IMR-90 (cell line): ENCODE results near the gene LPAR1. TPM values are rescaled to one million over a fixed set of nuclear protein-coding genes. Genes with fewer than 3 reads are reported as not detected.

Experiments
- ATAC-seq: fragments of 200-7000 bp; cut with Tn5 transposase; 2 replicates; pipeline ENCODE4 v1.9.1; 2020; ENCODE audit warnings: low read depth, mild to moderate bottlenecking, moderate library complexity
- BruUV-seq: library from RNA; stranded (reverse); fragments of 400-500 nt; replicated peaks from 2 replicates; lab custom pipeline; 2021; lab: Mats Ljungman, UMichigan
- CTCF ChIA-PET: fragments of 300-600 bp; formaldehyde crosslinking; extraction: SDS; loops from one replicate; lab custom pipeline; 2021; ENCODE audit warnings: antibody characterized with exemption; lab: Yijun Ruan, JAX
- POLR2A ChIA-PET: fragments of 300-600 bp; sonication (Branson Sonifier 250); formaldehyde crosslinking; loops from one replicate; lab custom pipeline; 2022; ENCODE audit warnings: antibody characterized with exemption; ENCODE audit not compliant: unreplicated experiment; lab: Charles Lee
- DNase-seq: peaks from one replicate; pipeline ENCODE4 v3.0.0; 2013
- H2AFZ ChIP-seq: replicated peaks from 2 replicates; pipeline ENCODE3; 2013; ENCODE audit warnings: low read length, mild to moderate bottlenecking; ENCODE audit not compliant: poor library complexity
- H2AK5ac ChIP-seq: 2 replicates; pipeline ENCODE4 v1.6.1; 2013; ENCODE audit warnings: low read depth, low read length, inconsistent platforms
- H2AK9ac ChIP-seq: replicated peaks from 2 replicates; pipeline ENCODE3; 2013; ENCODE audit warnings: mild to moderate bottlenecking, low read depth, low read length, moderate library complexity; ENCODE audit not compliant: poor library complexity
- H2BK120ac ChIP-seq: 2 replicates; pipeline ENCODE4 v1.6.1; 2013; ENCODE audit warnings: low read depth, low read length, inconsistent platforms
- H2BK15ac ChIP-seq: 3 replicates; pipeline ENCODE4 v1.6.1; 2013; ENCODE audit warnings: low read depth, low read length, inconsistent platforms
- H2BK20ac ChIP-seq: 2 replicates; pipeline ENCODE4 v1.6.1; 2013; ENCODE audit warnings: low read depth, mild to moderate bottlenecking, inconsistent platforms, low read length, moderate library complexity
- H2BK5ac ChIP-seq: 2 replicates; pipeline ENCODE4 v1.6.1; 2013; ENCODE audit warnings: mild to moderate bottlenecking, low read depth, low read length, inconsistent platforms; ENCODE audit not compliant: poor library complexity, severe bottlenecking
- H3K14ac ChIP-seq: replicated peaks from 2 replicates; pipeline ENCODE4 v1.6.1; 2013; ENCODE audit warnings: low read depth, low read length, inconsistent platforms
- H3K18ac ChIP-seq: 2 replicates; pipeline ENCODE4 v1.6.1; 2013; ENCODE audit warnings: low read depth, low read length, control low read depth
- H3K23ac ChIP-seq: 2 replicates; pipeline ENCODE4 v1.6.1; 2013; ENCODE audit warnings: low read depth, low read length, inconsistent platforms
- H3K27ac ChIP-seq: 2 replicates; pipeline ENCODE4 v1.5.1; 2013; ENCODE audit warnings: mild to moderate bottlenecking, control low read depth, low read length; ENCODE audit not compliant: insufficient read depth
- H3K27me3 ChIP-seq: 2 replicates; pipeline ENCODE4 v1.6.1; 2013; ENCODE audit warnings: low read length; ENCODE audit not compliant: control insufficient read depth, insufficient read depth
- H3K36me3 ChIP-seq: 2 replicates; pipeline ENCODE4 v1.6.1; 2013; ENCODE audit warnings: low read length, mixed read lengths; ENCODE audit not compliant: control insufficient read depth, insufficient read depth
- H3K4ac ChIP-seq: 2 replicates; pipeline ENCODE4 v1.6.1; 2013; ENCODE audit warnings: low read depth, low read length, inconsistent platforms
- H3K4me1 ChIP-seq: 2 replicates; pipeline ENCODE4 v1.6.1; 2013; ENCODE audit warnings: low read length, mixed read lengths; ENCODE audit not compliant: control insufficient read depth, insufficient read depth
- H3K4me2 ChIP-seq: 2 replicates; pipeline ENCODE4 v1.6.1; 2013; ENCODE audit warnings: low read depth, mild to moderate bottlenecking, control low read depth, low read length, moderate library complexity
- H3K4me3 ChIP-seq: 2 replicates; pipeline ENCODE4 v1.5.1; 2013; ENCODE audit warnings: low read depth, mild to moderate bottlenecking, control low read depth, low read length, moderate library complexity; ENCODE audit not compliant: insufficient read depth
- H3K56ac ChIP-seq: 2 replicates; pipeline ENCODE4 v1.6.1; 2013; ENCODE audit warnings: low read length, inconsistent platforms; ENCODE audit not compliant: insufficient read depth; ENCODE audit errors: extremely low read depth
- H3K79me1 ChIP-seq, 2 experiments: 2 replicates each; pipeline ENCODE4 v1.6.1; 2013; ENCODE audit warnings: low read length in 2 of 2, inconsistent platforms in 1 of 2, low read depth in 1 of 2
- H3K9ac ChIP-seq: 2 replicates; pipeline ENCODE4 v1.6.1; 2013; ENCODE audit warnings: low read depth, low read length, control low read depth
- H3K9me1 ChIP-seq: 2 replicates; pipeline ENCODE4 v1.6.1; 2013; ENCODE audit warnings: low read length, inconsistent platforms; ENCODE audit not compliant: insufficient read depth
- H3K9me3 ChIP-seq: 2 replicates; pipeline ENCODE4 v1.6.1; 2013; ENCODE audit warnings: low read length; ENCODE audit not compliant: control insufficient read depth, insufficient read depth
- H4K20me1 ChIP-seq: 2 replicates; pipeline ENCODE4 v1.6.1; 2013; ENCODE audit warnings: low read length, inconsistent platforms; ENCODE audit not compliant: insufficient read depth
- H4K5ac ChIP-seq: 2 replicates; pipeline ENCODE4 v1.6.1; 2013; ENCODE audit warnings: mild to moderate bottlenecking, low read depth, low read length, control low read depth
- H4K8ac ChIP-seq, 2 experiments: 2 replicates each; pipeline ENCODE4 v1.6.1; 2013; ENCODE audit warnings: low read depth in 2 of 2, low read length in 2 of 2, control low read depth in 1 of 2, inconsistent platforms in 1 of 2
- H4K91ac ChIP-seq: 2 replicates; pipeline ENCODE4 v1.6.1; 2013; ENCODE audit warnings: low read depth, low read length, inconsistent platforms; ENCODE audit not compliant: insufficient read depth
- CEBPB ChIP-seq: IDR thresholded peaks from 2 replicates; pipeline ENCODE4 v1.6.1; 2012; ENCODE audit warnings: low read depth, low read length, improper control_type of control experiment
- CHD1 ChIP-seq: IDR thresholded peaks from 2 replicates; pipeline ENCODE4 v1.6.1; 2012; ENCODE audit warnings: low read depth, low read length, improper control_type of control experiment
- FOS ChIP-seq: fragments of 150-350 bp; IDR thresholded peaks from 2 replicates; pipeline ENCODE4 v1.6.1; 2016; ENCODE audit warnings: low read depth, low read length
- MAFK ChIP-seq: IDR thresholded peaks from 2 replicates; pipeline ENCODE4 v1.6.1; 2012; ENCODE audit warnings: low read depth, low read length, improper control_type of control experiment
- MAZ ChIP-seq: IDR thresholded peaks from 2 replicates; pipeline ENCODE4 v1.6.1; 2012; ENCODE audit warnings: low read depth, mild to moderate bottlenecking, low read length, improper control_type of control experiment, moderate library complexity, borderline replicate concordance
- MXI1 ChIP-seq: IDR thresholded peaks from 2 replicates; pipeline ENCODE4 v1.6.1; 2012; ENCODE audit warnings: low read depth, mild to moderate bottlenecking, low read length, moderate library complexity, borderline replicate concordance
- NFE2L2 ChIP-seq: fragments of 150-350 bp; IDR thresholded peaks from 2 replicates; pipeline ENCODE4 v1.6.1; 2016; ENCODE audit warnings: low read depth, mild to moderate bottlenecking, low read length
- POLR2A ChIP-seq: IDR thresholded peaks from 2 replicates; pipeline ENCODE4 v1.6.1; 2012; ENCODE audit warnings: mild to moderate bottlenecking, low read depth, low read length
- RAD21 ChIP-seq: IDR thresholded peaks from 2 replicates; pipeline ENCODE4 v1.6.1; 2012; ENCODE audit warnings: low read length, improper control_type of control experiment
- RCOR1 ChIP-seq: IDR thresholded peaks from 2 replicates; pipeline ENCODE4 v1.6.1; 2012; ENCODE audit warnings: mild to moderate bottlenecking, low read length, improper control_type of control experiment; ENCODE audit not compliant: insufficient replicate concordance
- RFX5 ChIP-seq: IDR thresholded peaks from 2 replicates; pipeline ENCODE4 v1.8.0; 2012; ENCODE audit warnings: low read depth, mild to moderate bottlenecking, low read length, moderate library complexity
- SMC3 ChIP-seq: fragments of 150-350 bp; IDR thresholded peaks from 2 replicates; pipeline ENCODE4 v1.6.1; 2016; ENCODE audit warnings: low read depth, mild to moderate bottlenecking, antibody characterized with exemption, low read length, moderate library complexity
- WGBS, 2 experiments: methylation state at CpG; one replicate each; pipeline versions ENCODE4 v1.1.5 to v1.1.7; 2013; ENCODE audit warnings: missing lambda C conversion rate in 2 of 2; ENCODE audit not compliant: insufficient read length in 1 of 2; ENCODE audit errors: extremely low coverage in 2 of 2; 5-methylcytosine and 5-hydroxymethylcytosine counted together
- dilution Hi-C: fragments of 300-500 bp; cut with HindIII; formaldehyde crosslinking; loops from one replicate; pipeline ENCODE4 v1.14.3; 2018; ENCODE audit warnings: low sequenced_read_pairs; ENCODE audit not compliant: unreplicated experiment
- in situ Hi-C: fragments of 300-500 bp; cut with MboI; formaldehyde crosslinking; loops from 3 replicates; pipeline ENCODE4 v1.14.3; 2019; ENCODE audit warnings: low sequenced_read_pairs, inconsistent platforms, mixed read lengths
- intact Hi-C: fragments of 100-400 bp; cut with micrococcal nuclease; formaldehyde crosslinking; loops from 2 replicates; pipeline ENCODE4 v1.10.0; 2022
- polyA plus RNA-seq, 3 experiments: library from polyadenylated mRNA; depleted of rRNA; stranded (reverse); fragments of >200 nt; gene quantifications; 2 replicates each; pipeline ENCODE4 v1.2.3, GENCODE V29; 2012; ENCODE audit warnings: low replicate concordance in 1 of 3
- total RNA-seq: library from RNA; depleted of rRNA; stranded (reverse); fragments of >200 nt; gene quantifications from 2 replicates; pipeline ENCODE4 v1.2.3, GENCODE V29; 2012
- TF ChIP-seq, protein P1 (sequence below): fragments of 150-350 bp; IDR thresholded peaks from 2 replicates; pipeline ENCODE4 v1.6.1; 2016; ENCODE audit warnings: low read depth, mild to moderate bottlenecking, low read length, moderate library complexity, borderline replicate concordance
- TF ChIP-seq, protein P2 (sequence below): fragments of 150-350 bp; IDR thresholded peaks from 2 replicates; pipeline ENCODE4 v1.6.1; 2017; ENCODE audit warnings: mild to moderate bottlenecking, antibody characterized with exemption, low read length, low read depth

Gene LPAR1
- total and polyA plus RNA-seq, 2 of the 4 experiments (the other 2 are of a cell fraction): 171 to 315 TPM

DNA sequence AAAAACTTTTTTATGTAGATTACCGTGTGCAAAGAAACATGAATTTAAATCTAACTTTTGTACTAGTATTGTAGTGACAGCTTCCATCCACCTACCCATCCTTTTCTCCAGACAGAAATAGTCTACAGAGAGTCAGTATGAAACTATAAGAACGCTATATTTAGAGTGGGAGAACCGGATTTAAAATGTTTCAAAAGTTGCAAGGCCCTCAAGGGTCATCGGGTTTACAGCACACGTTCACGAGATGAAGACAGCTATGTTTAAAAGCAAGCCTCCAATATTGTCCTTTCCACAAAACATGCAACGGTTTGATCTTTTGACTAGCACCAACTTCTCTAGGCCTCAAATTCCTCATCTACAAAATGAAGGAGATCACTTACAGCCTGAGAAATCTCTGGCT, 139.9 kb downstream of the LPAR1 start:
- intact Hi-C loops: no loop called here
- ChIA-PET POLR2A (no interaction called here), CTCF (no interaction called here)
- Histone ChIP-seq H3K9me1 (peaks cover 3% of the 10 kb centered on the region), H2BK15ac (0 out of 3 replicates have a peak overlapping the region, but pooled peaks have one; percentile 35), H3K36me3 (peaks cover 16% of the 10 kb centered on the region), H2AFZ (no peak overlapping the region), H3K56ac (no peak overlapping the region), H3K79me1 (peaks cover 48 to 79% of the 10 kb centered on the region in 2 experiments), H4K20me1 (peaks cover 4% of the 10 kb centered on the region; the same call in 1 of the 2 replicates), H3K18ac (peak overlapping the region; percentile 50), H3K9me3 (peaks cover 5% of the 10 kb centered on the region), H4K5ac (peak overlapping the region; percentile 15; the same call in 1 of the 2 replicates), H4K8ac (peak overlapping the region; percentile 50 to 68; a peak in 2 of 4 replicates), H3K27me3 (no peaks in the 10 kb centered on the region), H2AK9ac (no peak overlapping the region), H3K4me3 (no peak overlapping the region), H4K91ac (no peak overlapping the region), H2AK5ac (0 out of 2 replicates have a peak overlapping the region, but pooled peaks have one; percentile 13), H3K4ac (peak overlapping the region; percentile 53; the same call in 1 of the 2 replicates), H3K27ac (peak overlapping the region; percentile 29; the same call in 1 of the 2 replicates), H3K23ac (0 out of 2 replicates have a peak overlapping the region, but pooled peaks have one; percentile 80), H2BK20ac (peak overlapping the region; percentile 24; the same call in 1 of the 2 replicates), H2BK5ac (peak overlapping the region; percentile 62), H2BK120ac (peak overlapping the region; percentile 33; the same call in 1 of the 2 replicates), H3K4me1 (peaks cover 12% of the 10 kb centered on the region), H3K9ac (no peak overlapping the region), H3K14ac (peak overlapping the region; percentile 73), H3K4me2 (no peak overlapping the region)
- TF ChIP-seq, protein P1, sequence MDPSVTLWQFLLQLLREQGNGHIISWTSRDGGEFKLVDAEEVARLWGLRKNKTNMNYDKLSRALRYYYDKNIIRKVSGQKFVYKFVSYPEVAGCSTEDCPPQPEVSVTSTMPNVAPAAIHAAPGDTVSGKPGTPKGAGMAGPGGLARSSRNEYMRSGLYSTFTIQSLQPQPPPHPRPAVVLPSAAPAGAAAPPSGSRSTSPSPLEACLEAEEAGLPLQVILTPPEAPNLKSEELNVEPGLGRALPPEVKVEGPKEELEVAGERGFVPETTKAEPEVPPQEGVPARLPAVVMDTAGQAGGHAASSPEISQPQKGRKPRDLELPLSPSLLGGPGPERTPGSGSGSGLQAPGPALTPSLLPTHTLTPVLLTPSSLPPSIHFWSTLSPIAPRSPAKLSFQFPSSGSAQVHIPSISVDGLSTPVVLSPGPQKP: no peak
- no peak for TF ChIP-seq CEBPB
- no peak for TF ChIP-seq SMC3
- TF ChIP-seq, protein P2, sequence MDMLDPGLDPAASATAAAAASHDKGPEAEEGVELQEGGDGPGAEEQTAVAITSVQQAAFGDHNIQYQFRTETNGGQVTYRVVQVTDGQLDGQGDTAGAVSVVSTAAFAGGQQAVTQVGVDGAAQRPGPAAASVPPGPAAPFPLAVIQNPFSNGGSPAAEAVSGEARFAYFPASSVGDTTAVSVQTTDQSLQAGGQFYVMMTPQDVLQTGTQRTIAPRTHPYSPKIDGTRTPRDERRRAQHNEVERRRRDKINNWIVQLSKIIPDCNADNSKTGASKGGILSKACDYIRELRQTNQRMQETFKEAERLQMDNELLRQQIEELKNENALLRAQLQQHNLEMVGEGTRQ: no peak
- no peak for TF ChIP-seq MXI1
- no peak for TF ChIP-seq NFE2L2
- no peak for TF ChIP-seq POLR2A
- TF ChIP-seq MAZ: no peak
- no peak for TF ChIP-seq RFX5
- no peak for TF ChIP-seq RCOR1
- no peak for TF ChIP-seq RAD21
- TF ChIP-seq FOS: no peak
- no peak for TF ChIP-seq MAFK
- no peak for TF ChIP-seq CHD1
- in situ Hi-C loops: no loop called here
- no TSS peak for BruUV-seq
- DNase-seq: no peak
- WGBS, 2 experiments: 100% methylated on average over 2 of the region's 7 CpGs; no CpG with 5 or more reads in 1 of the 2 experiments
- ATAC-seq: no peak
- dilution Hi-C loops: no loop called here
